Thoracic aorta (tissue), 2 donors: ENCODE data around the gene DNAJB2. TPM values are rescaled to one million over a fixed set of nuclear protein-coding genes. Genes with fewer than 3 reads are reported as not detected.

Source experiments
- ATAC-seq: fragments of 150-250 bp; one replicate; pipeline ENCODE4 v1.8.0; 2017; ENCODE audit warnings: low read depth; ENCODE audit not compliant: insufficient number of reproducible peaks, low FRiP score
- DNase-seq: peaks from one replicate; pipeline ENCODE4 v3.0.0-alpha.2; 2020; ENCODE audit warnings: low spot score
- H3K27ac ChIP-seq, 2 donors: fragments of 200-600 bp; sonication (generic); 1 replicate in 1 of 2; 2 replicates in 1 of 2; pipeline ENCODE4 v1.5.1; 2016; ENCODE audit warnings: mild to moderate bottlenecking in 2 of 2, moderate library complexity in 2 of 2
- H3K27me3 ChIP-seq: fragments of 200-600 bp; sonication (generic); replicated peaks from 2 replicates; pipeline ENCODE4 v1.6.0; 2016; ENCODE audit warnings: mild to moderate bottlenecking; ENCODE audit not compliant: insufficient read depth
- H3K36me3 ChIP-seq: fragments of 200-600 bp; sonication (generic); one replicate; pipeline ENCODE4 v1.5.1; 2016
- H3K4me1 ChIP-seq, 2 donors: fragments of 200-600 bp; sonication (generic); 1 replicate in 1 of 2; 2 replicates in 1 of 2; pipeline versions ENCODE4 v1.5.1 to v1.6.0; 2016; ENCODE audit warnings: low read depth in 2 of 2, mild to moderate bottlenecking in 1 of 2; ENCODE audit not compliant: control insufficient read depth in 1 of 2
- H3K4me3 ChIP-seq: fragments of 200-600 bp; sonication (generic); 2 replicates; pipeline ENCODE4 v1.5.1; 2016; ENCODE audit warnings: mild to moderate bottlenecking
- H3K9me3 ChIP-seq: fragments of 200-600 bp; sonication (generic); 2 replicates; pipeline ENCODE4 v1.5.1; 2016
- CTCF ChIP-seq: fragments of 200-600 bp; sonication (generic); IDR thresholded peaks from one replicate; pipeline ENCODE4 v1.5.1; 2019; ENCODE audit warnings: antibody characterized with exemption
- total RNA-seq, 2 donors: library from RNA; depleted of rRNA; stranded (reverse); fragments of >200 nt; gene quantifications; one replicate each; pipeline versions ENCODE4 v1.1.0 to v1.2.3, GENCODE V29; 2016

The DNAJB2 gene
- total RNA-seq, 2 donors from 2014 or later = 56.9 to 61.2 TPM

- no peak for ATAC-seq
- H3K27me3 ChIP-seq = no peaks in the 10 kb centered on the region
- H3K9me3 ChIP-seq = no peaks in the 10 kb centered on the region
- peak overlapping the region; percentile 90 to 97 for H3K27ac ChIP-seq
- DNase-seq = no peak
- peak; percentile 97 for TF ChIP-seq CTCF
- peaks cover 18 to 45% of the 10 kb centered on the region in 2 donors for H3K4me1 ChIP-seq
- H3K36me3 ChIP-seq = peaks cover 15% of the 10 kb centered on the region
- H3K4me3 ChIP-seq = peak overlapping the region; percentile 24
These were observed 1.2 kb upstream of the DNAJB2 start for GRCh38 chr2:219277703-219278654.

- H3K4me1 ChIP-seq = peaks cover 18 to 43% of the 10 kb centered on the region in 2 donors
- no peak for ATAC-seq
These were observed 463 bp upstream of the DNAJB2 start for GRCh38 chr2:219278655-219279150.

GRCh38 chr2:219279916-219280516 is 850 bp downstream of the DNAJB2 start:
- Histone ChIP-seq H3K27ac (peak overlapping the region; percentile 90 to 97), H3K27me3 (no peaks in the 10 kb centered on the region), H3K36me3 (peaks cover 33% of the 10 kb centered on the region), H3K4me1 (peaks cover 12 to 32% of the 10 kb centered on the region in 2 donors), H3K4me3 (peak overlapping the region; percentile 79), H3K9me3 (no peaks in the 10 kb centered on the region)
- DNase-seq = no peak
- no peak for TF ChIP-seq CTCF
- ATAC-seq = peak; percentile 1

More at GRCh38 chr2:219278655-219279150, 463 bp upstream of the DNAJB2 start:
- no peak for TF ChIP-seq CTCF
- DNase-seq = no peak
- H3K36me3 ChIP-seq = peaks cover 20% of the 10 kb centered on the region
- H3K4me3 ChIP-seq = peak overlapping the region; percentile 79
- H3K27me3 ChIP-seq = no peaks in the 10 kb centered on the region
- H3K27ac ChIP-seq = peak overlapping the region; percentile 90 to 97
- no peaks in the 10 kb centered on the region for H3K9me3 ChIP-seq

GRCh38 chr2:219280651-219281050 is 1.5 kb downstream of the DNAJB2 start:
- Histone ChIP-seq H3K4me3 (peak overlapping the region; percentile 79), H3K36me3 (peaks cover 34% of the 10 kb centered on the region), H3K9me3 (no peaks in the 10 kb centered on the region), H3K27ac (peak overlapping the region in 1 of 2 donors; percentile 97), H3K27me3 (no peaks in the 10 kb centered on the region), H3K4me1 (peaks cover 12 to 28% of the 10 kb centered on the region in 2 donors)
- DNase-seq = no peak
- ATAC-seq = no peak
- no peak for TF ChIP-seq CTCF

GRCh38 chr2:219281588-219281987 is 2.4 kb downstream of the DNAJB2 start:
- Histone ChIP-seq H3K9me3 (no peaks in the 10 kb centered on the region), H3K27ac (no peak overlapping the region), H3K36me3 (peaks cover 34% of the 10 kb centered on the region), H3K4me1 (peaks cover 12 to 28% of the 10 kb centered on the region in 2 donors), H3K4me3 (no peak overlapping the region), H3K27me3 (no peaks in the 10 kb centered on the region)
- TF ChIP-seq CTCF = no peak
- ATAC-seq (no peak), DNase-seq (no peak)
